Stimulated activated CD8-positive, alpha-beta memory T cell treated with anti-CD3 and anti-CD28 coated beads, Interleukin-12 subunit alpha, Interleukin-12 subunit beta, amount 100 ng/mL, for 24 hours (primary cell): Measurements from ENCODE around the gene ANKRD34B.
"Not testable (repeated sequence)": the region's sequence is repeated elsewhere in the genome, so short reads cannot be mapped to it uniquely, and the experiment has no call there.

ENCODE experiments used
- DNase-seq: peaks from one replicate; pipeline ENCODE4 v3.0.0-alpha.2; 2020; ENCODE audit errors: extremely low read depth

Gene ANKRD34B

GRCh38 chr5:80569961-80570786, at the start of gene ANKRD34B:
Gene ANKRD34B (minus strand): TSS chr5:80570280. CDS start chr5:80560019, 10,261 bp downstream.
- DNase-seq: no peak

- DNase-seq: no peak
Measured at GRCh38 chr5:80619086-80619485, 49.0 kb upstream of the ANKRD34B start.

DNA sequence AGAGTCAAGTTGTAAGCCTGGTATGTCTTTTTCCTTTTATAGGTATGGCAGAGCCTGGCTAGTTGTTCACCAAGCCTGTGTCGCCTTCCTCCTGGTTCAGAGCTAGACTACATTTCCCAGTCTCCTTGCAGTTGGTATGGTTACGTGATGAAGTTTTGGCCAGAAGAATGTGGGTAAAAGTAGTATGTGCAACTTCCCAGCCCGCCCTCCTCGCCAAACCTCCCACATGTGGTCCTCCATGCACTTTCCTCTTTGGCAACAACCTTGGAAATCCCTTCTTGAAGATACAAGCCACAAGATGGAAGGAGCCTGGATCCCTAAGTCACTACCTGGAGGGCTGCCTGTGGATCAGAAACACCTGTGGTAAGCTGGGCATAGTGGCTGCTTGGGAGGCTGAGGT, 48.4 kb upstream of the ANKRD34B start:
- DNase-seq: no peak

DNA sequence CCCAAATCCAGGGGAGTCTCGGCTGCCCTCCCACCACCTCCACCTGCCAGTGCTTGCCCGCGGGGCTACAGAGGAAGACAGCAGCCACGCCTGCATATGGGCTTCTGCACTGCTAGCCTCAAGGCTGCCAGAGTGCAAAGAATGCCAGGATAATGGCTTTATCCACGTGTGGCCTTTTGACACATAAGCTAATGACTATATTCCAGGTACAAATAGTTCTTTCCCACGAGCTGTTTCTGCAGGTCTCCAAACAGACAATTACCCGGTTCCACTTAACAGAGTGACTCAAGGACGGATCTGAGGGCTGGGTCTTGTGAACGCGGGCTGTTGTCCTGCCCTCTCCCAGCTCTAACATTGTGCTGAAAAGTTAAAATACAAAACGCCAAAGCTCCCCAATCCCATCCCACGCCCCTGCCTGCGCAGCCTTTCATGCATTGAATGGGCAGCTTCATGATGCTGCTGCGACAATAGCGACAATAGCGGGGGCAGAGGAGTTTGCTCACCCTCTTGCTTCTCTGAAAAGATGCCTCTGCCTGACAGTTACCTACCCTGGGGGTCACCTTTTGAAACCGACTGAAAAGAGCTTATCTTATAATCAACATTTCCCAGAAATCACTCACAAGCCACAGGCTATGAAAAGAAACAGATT, 45.3 kb upstream of the ANKRD34B start:
- DNase-seq: no peak

DNA sequence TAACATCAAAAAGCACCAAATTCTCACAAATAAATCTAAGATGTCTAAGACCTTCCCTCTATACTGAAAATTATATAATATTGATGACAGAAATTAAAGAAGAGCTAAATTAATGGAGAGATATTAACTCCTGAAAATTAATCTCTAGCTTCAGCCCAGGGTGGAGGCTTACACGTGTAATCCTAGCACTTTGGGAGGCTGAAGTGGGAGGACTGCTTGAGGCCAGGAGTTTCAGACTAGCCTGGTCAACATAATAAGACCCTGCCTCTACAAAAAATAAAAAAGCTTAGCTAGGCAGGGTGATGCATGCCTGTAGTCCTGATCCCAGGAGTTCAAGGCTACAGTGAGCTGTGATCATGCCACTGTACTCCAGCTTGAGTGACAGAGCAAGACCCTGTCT, 39.6 kb upstream of the ANKRD34B start:
- no peak for DNase-seq

DNA sequence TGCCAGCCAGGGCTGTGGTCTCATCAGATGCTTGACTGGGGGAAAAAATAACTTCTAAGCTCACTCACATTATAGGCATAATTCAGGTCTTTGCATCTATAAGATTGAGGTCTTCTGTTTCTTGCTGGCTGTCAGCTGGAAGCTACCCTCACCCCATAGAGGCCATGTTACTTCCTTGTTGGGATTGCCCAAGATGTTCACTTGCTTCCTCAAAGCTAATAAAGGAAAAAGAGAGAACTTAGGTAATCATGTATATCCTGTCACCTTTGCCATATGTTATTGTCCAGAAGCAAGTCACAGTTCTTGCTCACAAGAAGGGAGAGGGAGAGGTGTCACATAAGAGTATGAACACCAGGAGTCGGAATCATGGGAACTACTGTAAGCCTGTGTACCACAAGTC, 38.7 kb upstream of the ANKRD34B start:
- no peak for DNase-seq

DNA sequence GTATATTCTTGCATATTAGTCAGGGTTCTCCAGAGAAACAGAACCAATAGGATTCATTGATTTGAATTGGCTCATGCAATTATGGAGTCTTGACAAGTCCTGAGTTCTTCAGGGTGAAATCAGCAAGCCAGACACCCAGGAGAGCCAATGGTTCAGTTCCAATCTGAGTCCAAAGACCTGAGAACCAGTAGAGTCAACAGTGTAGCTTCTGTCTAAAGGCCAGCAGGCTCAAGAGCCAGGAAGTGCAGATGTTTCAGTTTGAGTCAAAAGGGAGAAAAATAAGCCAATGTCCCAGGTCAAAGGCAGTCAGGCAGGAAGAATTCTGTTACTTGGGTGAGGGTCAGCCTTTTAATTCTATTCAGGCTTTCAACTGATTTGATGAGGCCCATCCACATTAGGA, 37.8 kb upstream of the ANKRD34B start:
- DNase-seq: no peak

DNA sequence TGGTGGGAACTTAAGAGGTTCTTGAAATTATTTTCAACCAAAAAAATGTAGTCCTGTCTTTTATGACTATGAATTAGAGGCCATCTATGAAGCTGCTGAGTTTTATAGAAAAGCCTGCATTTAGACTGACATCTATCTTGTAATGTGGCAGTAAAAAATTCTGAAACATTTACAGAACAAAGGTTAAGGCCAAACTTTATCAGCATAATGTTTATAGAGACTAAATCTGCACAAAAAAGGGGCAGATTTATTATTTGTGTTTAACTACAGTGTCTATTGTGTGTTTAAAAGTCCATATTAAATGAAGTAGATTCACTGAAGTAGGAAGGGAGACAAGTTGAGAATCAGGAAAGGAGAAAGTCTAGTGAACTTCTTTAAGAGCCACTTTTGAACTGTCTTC, 37.3 kb upstream of the ANKRD34B start:
- no peak for DNase-seq

DNA sequence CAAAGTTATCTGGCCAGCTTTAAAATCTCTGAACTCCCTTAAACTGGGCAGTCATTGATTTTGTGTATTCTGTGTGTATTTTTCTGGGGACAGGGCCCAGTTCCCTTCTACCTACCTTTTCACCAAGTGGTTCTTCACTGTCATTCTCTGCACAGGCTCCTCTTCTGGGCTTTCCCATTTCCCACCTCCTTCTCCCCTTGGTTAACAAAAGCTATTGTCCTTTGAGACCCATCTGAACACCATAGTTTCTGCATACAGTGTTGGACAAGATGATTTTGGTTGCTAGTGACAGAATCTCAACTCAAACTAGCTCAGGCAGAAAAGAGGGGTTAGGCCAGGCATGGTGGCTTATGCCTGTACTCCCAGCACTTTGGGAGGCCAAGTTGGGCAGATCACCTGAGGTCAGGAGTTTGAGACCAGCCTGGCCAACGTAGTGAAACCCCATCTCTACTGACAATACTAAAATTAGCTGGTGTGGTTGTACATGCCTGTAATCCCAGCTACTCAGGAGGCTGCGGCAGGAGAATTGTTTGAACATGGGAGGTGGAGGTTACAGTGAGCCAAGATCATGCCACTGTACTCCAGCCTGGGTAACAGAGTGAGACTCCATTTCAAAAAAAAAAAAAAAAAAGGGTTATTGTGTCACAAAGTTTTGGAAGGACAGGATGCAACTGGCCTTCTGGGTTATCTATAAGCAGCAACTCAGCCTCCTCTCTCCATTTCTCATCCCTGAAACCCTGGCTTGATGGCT, 31.0 kb upstream of the ANKRD34B start:
- no peak for DNase-seq

- DNase-seq: no peak
Measured at GRCh38 chr5:80597500-80597899, 27.4 kb upstream of the ANKRD34B start.

DNA sequence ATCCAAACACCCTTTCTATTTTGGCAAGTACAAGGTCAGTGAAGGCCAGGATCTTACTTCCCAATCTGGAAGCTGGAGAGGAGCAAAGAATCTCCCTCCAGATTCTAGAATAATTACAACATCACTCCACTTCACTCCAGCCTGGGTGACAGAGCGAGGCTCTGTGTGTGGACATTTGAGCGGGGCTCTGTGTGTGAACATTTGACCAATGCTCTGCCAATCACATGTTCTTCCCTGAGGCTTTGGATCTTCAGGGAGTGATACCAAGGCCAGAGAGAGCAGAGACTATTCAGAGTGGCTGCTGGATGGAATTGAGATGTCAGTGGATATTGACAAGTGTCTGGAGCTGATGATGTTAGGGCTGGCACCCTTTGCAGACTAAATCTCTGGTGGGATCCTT, 24.7 kb upstream of the ANKRD34B start:
- no peak for DNase-seq

GRCh38 chr5:80592761-80593160, 22.7 kb upstream of the ANKRD34B start:
- DNase-seq: no peak

DNA sequence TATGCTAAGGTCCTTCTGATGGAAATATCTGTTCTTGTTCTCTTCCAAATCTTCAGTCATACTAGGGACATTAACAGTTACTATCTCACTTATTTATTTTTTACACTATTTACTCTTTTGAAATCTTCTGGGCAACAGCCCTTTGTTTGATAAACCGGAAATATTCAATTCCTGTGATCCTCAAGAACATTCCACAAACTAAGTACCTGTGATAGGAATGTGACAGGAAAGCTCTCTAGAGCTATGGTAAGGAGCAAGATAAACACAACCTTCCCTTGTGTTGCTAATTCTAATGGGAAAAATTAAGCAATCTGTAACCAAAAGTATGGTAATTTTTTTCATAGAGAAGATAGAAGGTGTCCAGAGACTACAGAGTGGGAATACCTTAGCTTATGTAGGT, 22.0 kb upstream of the ANKRD34B start:
- DNase-seq: no peak

GRCh38 chr5:80591352-80591751, 21.3 kb upstream of the ANKRD34B start:
- no peak for DNase-seq

- DNase-seq: no peak
Measured at GRCh38 chr5:80590766-80591165, 20.7 kb upstream of the ANKRD34B start.

DNA sequence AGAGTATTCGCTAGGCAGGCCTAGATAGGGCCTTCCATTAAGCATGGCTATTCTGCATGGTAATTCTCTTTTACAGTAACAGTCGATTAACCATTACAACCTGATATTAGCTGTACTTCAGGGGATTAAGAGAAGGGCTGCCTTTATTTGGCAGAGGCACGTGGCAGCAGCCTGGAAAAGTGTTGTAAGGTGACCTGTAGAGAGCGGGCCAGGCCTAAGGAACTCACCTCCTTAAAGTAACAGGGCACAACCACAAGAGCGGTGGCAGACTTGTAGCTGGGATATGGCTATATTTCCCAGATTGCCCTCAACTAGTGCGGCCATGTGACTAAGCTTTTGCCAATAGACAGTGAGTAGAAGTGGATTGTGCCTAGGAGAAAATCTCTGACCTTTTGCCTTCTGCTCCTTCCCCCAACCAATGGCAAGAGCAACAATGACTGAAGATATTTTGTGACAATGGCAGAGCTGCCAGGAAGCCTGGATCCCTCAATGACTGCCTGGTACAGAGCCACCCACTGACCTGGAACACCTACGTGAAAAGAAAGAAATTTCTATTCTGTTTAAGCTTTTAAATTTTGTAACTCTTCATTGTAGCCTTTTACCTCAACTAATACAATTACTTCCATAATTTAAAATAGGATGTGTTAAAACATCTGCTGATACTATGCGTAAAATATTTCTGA, 18.9 kb upstream of the ANKRD34B start:
- DNase-seq: no peak

DNA sequence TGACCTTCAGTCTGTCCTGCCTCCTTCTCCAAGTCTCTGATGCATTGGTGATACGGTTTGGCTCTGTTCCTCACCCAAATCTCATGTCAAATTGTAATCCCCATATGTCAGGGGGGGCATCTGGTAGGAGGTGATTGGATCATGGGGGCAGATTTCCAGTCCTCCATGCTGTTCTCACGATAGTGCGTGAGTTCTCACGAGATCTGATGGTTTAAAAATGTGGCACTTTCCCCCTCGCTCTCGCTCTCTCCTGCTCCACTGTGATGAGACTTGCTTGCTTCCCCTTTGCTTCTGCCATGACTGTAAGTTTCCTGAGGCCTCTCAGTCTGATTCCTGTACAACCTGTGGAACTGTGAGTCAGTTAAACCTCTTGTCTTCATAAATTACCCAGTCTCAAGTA, 14.7 kb upstream of the ANKRD34B start:
- no peak for DNase-seq

- DNase-seq: not testable (repeated sequence)
Measured at GRCh38 chr5:80580291-80580690, 10.2 kb upstream of the ANKRD34B start.

DNA sequence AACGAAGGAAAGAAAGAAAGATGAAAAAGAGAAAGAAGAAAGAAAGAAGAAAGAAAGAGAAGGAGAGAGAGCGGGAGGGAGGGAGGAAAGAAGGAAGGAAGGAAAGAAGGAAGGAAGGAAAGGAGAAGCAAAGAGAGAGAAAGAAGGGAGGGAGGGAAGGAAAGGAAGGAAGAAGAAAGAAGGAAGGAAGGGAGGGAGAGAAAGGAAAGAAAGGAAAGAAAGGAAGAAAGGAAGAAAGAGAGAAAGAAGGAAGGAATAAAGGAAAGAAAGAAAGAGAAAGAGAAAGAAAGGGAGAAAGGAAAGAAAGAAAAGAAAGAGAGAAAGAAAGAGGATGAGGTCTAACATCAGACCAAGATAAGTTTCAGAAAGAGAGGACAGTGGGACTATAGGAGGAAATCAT, 9.0 kb upstream of the ANKRD34B start:
- no peak for DNase-seq

- no peak for DNase-seq
Measured at GRCh38 chr5:80577707-80578106, 7.6 kb upstream of the ANKRD34B start.

DNA sequence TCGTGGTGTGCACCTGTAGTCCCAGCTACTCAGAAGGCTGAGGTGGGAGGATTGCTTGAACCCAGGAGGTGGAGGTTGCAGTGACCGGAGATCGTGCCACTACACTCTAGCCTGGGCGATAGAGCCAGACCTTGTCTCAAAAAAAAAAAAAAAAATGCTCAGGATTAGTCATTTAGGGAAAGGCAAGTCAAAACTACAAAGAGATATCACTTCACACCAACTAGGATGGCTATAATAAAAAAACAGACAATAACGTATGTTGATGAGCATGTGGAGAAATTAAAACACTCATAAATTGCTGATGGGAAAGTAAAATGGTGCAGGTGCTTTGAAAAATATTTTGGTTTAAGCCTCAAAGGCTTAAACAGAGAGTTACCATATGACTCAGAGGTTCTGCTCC, 6.3 kb upstream of the ANKRD34B start:
- no peak for DNase-seq

GRCh38 chr5:80573062-80573461, 3.0 kb upstream of the ANKRD34B start:
- no peak for DNase-seq
